Activated naive CD8-positive, alpha-beta T cell treated with anti-CD3 and anti-CD28 coated beads for 36 hours (primary cell): ENCODE measurements around the gene SGCA. TPM values are rescaled to one million over a fixed set of nuclear protein-coding genes. Genes with fewer than 3 reads are reported as not detected.
A peak's percentile ranks its signal among the peaks of the same experiment; 100 is the strongest.

Experiments
- DNase-seq: peaks from one replicate; pipeline ENCODE4 v3.0.0; 2021
- H3K27ac Mint-ChIP-seq: one replicate; pipeline ENCODE4 v1.8.0; 2022; ENCODE audit warnings: mild to moderate bottlenecking, moderate library complexity, mixed read lengths
- H3K27me3 Mint-ChIP-seq: one replicate; pipeline ENCODE4 v1.8.0; 2022; ENCODE audit warnings: mild to moderate bottlenecking, mixed read lengths
- H3K36me3 Mint-ChIP-seq: one replicate; pipeline ENCODE4 v1.8.0; 2021; ENCODE audit warnings: mild to moderate bottlenecking, mixed read lengths
- H3K4me1 Mint-ChIP-seq: one replicate; pipeline ENCODE4 v1.8.0; 2021; ENCODE audit warnings: mixed read lengths
- H3K4me3 Mint-ChIP-seq: one replicate; pipeline ENCODE4 v1.8.0; 2022; ENCODE audit warnings: mild to moderate bottlenecking, moderate library complexity, mixed read lengths
- H3K9me3 Mint-ChIP-seq: one replicate; pipeline ENCODE4 v1.8.0; 2022; ENCODE audit warnings: mixed read lengths
- total RNA-seq, 2 experiments: library from RNA; stranded (reverse); gene quantifications; one replicate each; pipeline ENCODE4 v1.2.3, GENCODE V29; 2021

Gene SGCA
- total RNA-seq, 2 experiments from 2014 or later, result 0.38 TPM; not detected in 1

DNA sequence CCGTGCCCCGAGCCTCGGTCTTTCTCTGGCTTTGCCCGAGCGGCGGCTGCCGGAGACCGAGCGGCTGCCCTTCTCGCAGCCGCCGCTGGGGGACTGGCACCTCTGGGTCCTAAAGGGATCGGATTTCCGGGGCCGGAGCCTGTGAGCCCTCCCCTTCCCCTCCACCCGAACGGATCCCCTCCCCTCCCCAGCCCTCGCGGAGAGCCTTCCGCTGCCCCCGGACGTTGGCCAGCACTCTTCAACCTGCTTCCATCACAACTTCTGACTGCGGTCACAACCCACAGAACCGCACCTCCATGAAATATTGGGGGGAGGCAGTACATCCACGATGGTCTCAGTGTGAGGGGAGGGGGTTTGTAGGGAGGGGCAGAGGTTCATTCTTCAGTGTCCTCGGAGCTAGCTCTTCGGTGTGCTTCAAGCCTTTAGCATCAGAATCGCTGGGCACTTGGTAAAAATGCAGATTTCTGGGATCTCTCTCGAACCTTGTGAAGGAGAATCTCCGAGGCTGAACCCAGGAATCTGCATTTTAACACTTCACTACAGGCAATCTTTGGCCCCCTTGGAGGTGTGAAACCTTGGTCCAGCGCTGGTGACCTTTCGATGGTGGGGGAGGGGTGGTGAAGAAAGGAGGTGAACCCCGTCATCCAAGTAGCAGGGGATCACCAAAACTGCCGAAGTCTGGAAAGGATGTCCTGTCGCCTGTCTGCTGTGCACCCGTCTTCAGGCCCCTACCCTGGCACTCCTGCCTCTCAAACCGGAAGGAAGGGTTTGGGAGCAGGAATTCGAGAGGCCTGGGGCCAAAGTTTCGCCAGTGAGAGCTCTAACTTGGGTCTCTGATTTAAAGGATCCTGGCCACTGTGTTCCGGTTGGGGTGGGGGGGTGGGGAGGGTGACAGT is 14.5 kb upstream of the SGCA start:
- Mint-ChIP-seq H3K27me3 (no peaks in the 10 kb centered on the region), H3K4me3 (peak overlapping the region; percentile 87), H3K36me3 (peaks cover 11% of the 10 kb centered on the region), H3K27ac (peak overlapping the region; percentile 95), H3K9me3 (no peaks in the 10 kb centered on the region), H3K4me1 (peaks cover 42% of the 10 kb centered on the region)
- DNase-seq, result peak; percentile 91

DNA sequence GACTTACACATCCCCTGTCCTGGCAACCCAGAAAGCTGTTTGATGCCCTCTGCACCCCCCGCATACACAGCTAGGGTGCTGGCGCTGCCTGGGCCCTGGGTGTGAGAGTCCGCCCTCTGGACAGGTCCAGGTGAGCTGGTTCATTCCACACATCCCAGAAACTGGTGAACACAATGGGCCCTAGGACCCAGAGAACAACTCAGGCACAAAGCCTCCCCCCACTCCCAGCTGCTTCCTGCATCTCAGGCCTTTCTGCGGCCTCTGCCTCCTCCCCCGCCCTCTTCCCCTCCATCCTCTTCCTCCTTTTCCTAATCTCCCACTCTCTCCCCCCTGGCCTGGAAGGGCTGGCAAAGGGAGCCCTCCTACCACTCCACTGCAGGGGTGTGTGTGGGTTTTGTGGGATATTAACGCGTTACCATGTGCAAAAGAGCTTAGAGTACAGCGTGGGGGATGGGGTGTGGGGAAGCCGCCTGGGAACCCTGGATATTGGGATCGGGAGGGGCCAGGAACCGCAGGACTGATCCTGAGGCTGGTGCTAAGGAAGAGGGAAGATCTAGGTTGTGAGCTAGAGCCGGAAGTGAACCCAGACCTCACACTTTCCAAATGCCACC is 13.8 kb upstream of the SGCA start:
- Mint-ChIP-seq H3K4me1 (peaks cover 35% of the 10 kb centered on the region), H3K27ac (peak overlapping the region; percentile 95), H3K36me3 (peaks cover 10% of the 10 kb centered on the region), H3K9me3 (no peaks in the 10 kb centered on the region), H3K4me3 (peak overlapping the region; percentile 87), H3K27me3 (no peaks in the 10 kb centered on the region)
- peak; percentile 58 for DNase-seq

DNA sequence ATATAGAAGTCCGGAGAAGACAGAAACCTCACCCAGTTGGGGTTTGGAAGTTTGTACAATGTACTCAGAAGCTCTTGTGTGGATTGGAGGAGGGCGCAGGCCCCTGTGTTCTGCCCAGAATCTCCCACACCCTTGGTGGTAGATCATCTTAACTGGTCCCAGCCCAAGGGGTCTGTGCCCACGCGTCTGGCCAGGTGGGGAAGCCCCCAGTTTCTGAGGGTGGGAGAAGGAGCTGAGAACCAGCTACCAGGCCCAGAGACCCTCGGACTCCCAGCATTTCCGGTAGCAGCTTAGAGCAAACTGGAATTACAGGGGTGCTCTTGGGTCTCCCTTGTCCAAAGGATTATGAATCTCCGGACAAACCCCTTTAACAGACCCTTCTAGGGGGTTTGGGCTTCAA is 13.1 kb upstream of the SGCA start:
- Mint-ChIP-seq H3K27ac (peak overlapping the region; percentile 95), H3K4me1 (peaks cover 33% of the 10 kb centered on the region), H3K27me3 (no peaks in the 10 kb centered on the region), H3K4me3 (no peak overlapping the region), H3K9me3 (no peaks in the 10 kb centered on the region), H3K36me3 (peaks cover 3% of the 10 kb centered on the region)
- DNase-seq, result no peak

DNA sequence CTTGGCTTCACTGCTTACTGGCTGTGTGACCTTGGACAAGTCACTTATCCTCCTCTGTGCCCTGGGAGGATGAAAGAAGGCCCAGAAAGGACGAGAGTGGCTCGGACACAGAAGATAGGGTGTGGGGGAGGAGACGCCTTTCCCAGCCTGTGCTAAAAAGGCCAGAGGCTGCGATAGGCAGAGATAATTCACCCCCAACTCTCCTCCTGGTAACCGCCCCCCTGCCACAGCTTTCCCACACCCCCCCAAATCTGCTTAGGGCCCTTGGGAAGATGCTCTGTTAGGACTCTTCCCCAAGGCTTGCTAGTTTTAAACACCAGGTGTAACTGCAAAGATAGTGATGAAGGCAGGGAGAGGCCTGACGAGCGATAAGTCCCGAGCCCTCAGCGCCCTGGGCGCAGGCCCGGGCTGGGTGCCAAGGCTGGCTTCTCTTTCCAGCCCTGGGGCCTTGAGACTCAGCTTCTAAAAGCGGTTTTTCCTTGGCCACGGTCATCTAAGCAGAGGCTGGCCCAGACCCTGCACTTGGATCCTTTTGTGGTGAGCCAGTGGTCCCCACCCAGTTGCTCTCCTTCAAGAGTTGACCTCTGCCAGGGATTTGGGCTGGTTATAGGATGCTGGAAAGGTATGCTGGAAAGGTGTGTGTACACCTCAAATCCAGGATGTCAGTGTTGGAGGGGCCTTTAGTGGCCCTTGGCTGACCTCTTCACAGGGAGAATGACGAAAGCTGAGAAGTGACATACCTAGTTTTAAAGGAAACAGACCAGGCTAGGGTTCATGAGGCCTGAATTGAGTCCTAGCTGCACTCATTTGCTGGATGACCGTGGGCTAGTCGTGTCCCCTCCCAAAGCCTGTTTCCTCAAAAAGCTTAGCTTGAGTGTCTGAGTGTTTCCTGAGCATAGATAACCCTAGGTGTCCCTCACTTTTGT is 11.9 kb upstream of the SGCA start:
- no peak for DNase-seq
- no peaks in the 10 kb centered on the region for H3K9me3 Mint-ChIP-seq
- no peak overlapping the region for H3K4me3 Mint-ChIP-seq
- H3K27ac Mint-ChIP-seq, result peak overlapping the region; percentile 58
- peaks cover 41% of the 10 kb centered on the region for H3K4me1 Mint-ChIP-seq
- H3K36me3 Mint-ChIP-seq, result no peaks in the 10 kb centered on the region
- H3K27me3 Mint-ChIP-seq, result no peaks in the 10 kb centered on the region

DNA sequence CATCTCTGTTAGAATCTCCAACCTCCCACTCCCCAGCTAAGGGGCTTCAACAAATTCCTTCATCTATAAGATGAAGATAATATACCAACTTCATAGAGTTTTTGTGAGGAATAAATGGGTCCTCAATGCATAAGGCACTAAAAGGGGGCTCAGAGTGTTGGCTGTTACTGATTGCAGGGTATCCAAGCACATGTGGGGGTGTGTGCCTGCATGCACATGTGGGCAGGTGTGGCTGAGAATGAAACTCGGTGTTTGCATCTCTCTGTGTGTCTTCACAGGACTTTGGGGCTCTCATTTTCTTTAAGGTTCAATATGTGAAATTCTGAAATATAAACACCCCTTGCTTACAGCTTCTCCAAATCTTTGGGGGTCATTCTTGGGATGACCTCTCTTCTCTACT is 11.2 kb upstream of the SGCA start:
- Mint-ChIP-seq H3K4me3 (no peak overlapping the region), H3K27me3 (no peaks in the 10 kb centered on the region), H3K36me3 (no peaks in the 10 kb centered on the region), H3K9me3 (no peaks in the 10 kb centered on the region), H3K27ac (peak overlapping the region; percentile 12), H3K4me1 (peaks cover 41% of the 10 kb centered on the region)
- DNase-seq, result no peak

DNA sequence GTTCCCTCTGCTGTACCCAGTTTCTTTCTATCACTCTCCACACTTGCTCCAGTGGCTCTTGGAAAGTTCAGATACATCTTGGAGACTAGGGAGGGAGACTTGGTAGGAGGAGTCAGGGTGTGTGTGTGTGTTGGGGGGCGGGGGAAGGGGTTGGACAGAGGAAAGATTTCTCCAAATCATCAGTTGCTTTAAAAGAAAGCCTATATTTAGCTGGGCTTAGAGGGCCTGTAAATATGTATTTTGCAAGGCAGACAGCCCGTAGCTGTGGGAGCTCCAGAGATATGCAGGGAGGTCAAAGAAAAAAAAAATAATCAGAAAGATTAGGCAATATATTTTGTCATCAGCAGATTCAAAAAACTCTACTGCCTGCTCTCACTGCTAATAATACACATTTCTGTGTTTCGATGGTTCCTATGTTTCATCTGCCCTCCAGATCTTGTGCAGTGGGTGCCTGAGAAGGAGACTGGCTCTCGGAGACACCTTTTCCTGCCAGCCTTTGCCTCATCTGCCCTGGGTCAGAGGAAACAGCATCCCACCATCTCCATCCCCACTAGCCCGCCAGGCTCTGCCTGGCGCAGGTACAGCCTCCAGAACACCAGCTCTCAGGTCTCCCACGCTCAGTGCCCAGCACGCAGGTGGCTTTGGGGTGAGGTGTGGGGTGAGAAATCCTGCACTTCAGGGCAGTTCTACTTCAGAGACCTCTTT is 10.5 kb upstream of the SGCA start:
- no peak overlapping the region for H3K4me3 Mint-ChIP-seq
- peaks cover 41% of the 10 kb centered on the region for H3K4me1 Mint-ChIP-seq
- no peak overlapping the region for H3K27ac Mint-ChIP-seq
- H3K36me3 Mint-ChIP-seq, result no peaks in the 10 kb centered on the region
- no peaks in the 10 kb centered on the region for H3K9me3 Mint-ChIP-seq
- no peaks in the 10 kb centered on the region for H3K27me3 Mint-ChIP-seq
- no peak for DNase-seq

DNA sequence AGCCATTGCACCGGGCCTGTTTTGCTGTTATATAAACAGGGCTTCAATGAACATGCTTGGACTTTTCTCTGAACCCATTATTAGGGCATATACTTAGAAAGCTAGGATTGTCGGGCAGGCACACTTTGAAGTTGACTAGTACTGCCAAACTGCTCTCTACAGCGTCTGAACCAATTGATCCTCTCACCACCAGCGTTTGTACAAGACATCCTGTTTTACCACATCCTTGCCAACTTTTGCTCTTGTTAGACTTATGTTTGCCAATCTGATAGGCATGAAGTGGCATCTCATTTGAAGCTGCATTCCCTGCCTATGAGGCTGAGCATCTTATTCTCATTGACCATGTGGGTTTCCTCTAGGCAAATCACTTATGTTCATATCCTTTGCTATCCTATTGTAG is 7.9 kb upstream of the SGCA start:
- peaks cover 3% of the 10 kb centered on the region for H3K36me3 Mint-ChIP-seq
- no peaks in the 10 kb centered on the region for H3K27me3 Mint-ChIP-seq
- peaks cover 48% of the 10 kb centered on the region for H3K4me1 Mint-ChIP-seq
- H3K9me3 Mint-ChIP-seq, result peaks cover 4% of the 10 kb centered on the region
- DNase-seq, result no peak
- H3K4me3 Mint-ChIP-seq, result no peak overlapping the region
- no peak overlapping the region for H3K27ac Mint-ChIP-seq

DNA sequence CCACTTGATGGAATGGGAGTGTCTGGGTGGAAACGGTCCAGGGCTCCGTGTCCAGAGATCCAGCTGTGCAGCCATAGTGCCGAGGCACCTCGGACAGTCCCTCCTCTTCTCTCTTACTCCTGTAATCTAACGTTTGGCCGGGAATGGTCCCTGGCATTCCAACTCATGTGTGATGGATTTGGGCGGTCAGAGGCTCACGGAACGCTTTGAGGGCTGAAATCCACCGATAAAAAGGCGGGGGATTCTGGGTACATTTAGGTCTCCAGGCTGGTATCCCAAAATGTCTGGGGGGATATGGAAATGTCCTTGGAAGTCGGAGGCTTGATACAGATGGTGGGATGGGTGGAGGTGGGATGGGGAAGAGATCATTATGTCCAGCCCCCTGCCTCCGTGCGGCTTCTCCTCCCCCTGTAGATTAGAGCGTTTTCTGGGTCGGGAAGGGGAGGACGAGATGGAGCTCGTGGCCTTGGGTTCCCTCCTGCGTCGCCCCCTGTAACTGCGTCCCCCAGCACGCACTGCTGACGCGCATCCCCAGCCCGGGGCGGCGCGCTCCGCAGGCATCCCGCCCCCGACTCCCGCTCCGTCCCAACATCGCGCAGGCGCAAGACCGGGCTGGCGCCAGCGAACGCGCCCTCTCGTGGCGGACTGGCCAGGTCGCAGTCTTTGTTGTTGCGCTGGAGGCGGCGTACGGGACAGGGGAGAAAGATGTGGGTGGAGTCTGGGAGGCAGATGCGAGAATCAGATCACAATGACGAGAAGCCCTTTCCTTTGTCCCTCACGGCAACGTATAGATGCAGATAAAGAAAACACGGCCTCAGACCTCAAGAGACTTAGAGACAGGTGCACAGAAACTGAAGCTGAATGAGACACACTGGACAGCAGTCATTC is 4.5 kb upstream of the SGCA start:
- H3K36me3 Mint-ChIP-seq, result peaks cover 3% of the 10 kb centered on the region
- peak overlapping the region; percentile 96 for H3K27ac Mint-ChIP-seq
- H3K4me3 Mint-ChIP-seq, result peak overlapping the region; percentile 83
- peak; percentile 99 for DNase-seq
- peaks cover 43% of the 10 kb centered on the region for H3K4me1 Mint-ChIP-seq
- H3K9me3 Mint-ChIP-seq, result peaks cover 4% of the 10 kb centered on the region
- H3K27me3 Mint-ChIP-seq, result no peaks in the 10 kb centered on the region

DNA sequence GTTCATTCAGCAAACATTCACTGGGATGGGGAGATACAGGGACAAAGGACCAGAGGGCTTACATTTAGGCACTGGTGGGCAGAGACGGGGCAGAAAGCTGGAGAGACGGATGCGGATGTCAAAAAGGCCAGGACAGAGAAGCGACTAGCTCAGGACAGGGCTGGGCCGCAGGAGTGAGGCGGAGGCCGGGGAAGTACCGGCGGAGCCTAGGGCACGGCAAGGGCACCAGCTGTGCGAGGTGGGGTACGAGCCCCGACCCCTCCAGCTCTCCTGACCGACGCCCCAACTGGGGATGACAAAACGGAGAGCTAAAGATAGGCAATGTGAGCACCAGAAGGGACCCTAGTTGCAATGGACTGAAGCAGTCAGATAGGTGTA is 3.9 kb upstream of the SGCA start:
- H3K36me3 Mint-ChIP-seq, result peaks cover 3% of the 10 kb centered on the region
- no peak for DNase-seq
- peak overlapping the region; percentile 96 for H3K27ac Mint-ChIP-seq
- peaks cover 4% of the 10 kb centered on the region for H3K9me3 Mint-ChIP-seq
- H3K27me3 Mint-ChIP-seq, result no peaks in the 10 kb centered on the region
- H3K4me1 Mint-ChIP-seq, result peaks cover 43% of the 10 kb centered on the region
- H3K4me3 Mint-ChIP-seq, result peak overlapping the region; percentile 83

DNA sequence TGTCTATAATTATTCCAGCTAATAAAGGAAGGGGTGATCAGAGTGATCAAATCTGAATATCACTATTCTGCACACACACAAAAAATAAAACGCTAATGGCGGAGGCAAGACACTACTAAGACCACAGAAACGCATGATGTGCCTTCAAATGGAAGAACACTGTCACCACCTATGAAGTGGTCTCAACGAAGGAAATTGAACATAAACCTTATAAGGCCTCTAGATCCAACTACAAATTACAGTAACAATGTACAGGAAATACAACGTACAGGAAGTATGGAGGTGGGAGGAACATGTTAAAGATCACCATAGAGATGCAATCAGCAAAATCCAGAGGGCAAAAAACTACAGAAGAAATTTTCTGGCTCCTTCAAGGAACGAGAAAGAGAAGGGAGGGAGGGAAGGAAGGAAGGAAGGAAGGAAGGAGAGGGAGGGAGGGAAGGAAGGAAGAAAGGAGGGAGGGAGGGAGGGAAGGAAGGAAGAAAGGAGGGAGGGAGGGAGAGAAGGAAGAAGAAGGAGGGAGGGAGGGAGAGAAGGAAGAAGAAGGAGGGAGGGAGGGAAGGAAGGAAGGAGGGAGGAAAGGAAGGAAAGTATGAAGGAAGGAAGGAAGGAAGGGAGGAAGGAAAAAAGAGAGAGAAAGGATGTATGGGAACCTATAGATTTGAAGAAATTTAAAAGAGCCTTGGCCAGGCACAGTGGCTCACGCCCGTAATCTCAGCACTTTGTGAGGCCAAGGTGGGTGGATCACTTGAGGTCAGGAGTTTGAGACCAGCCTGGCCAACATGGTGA is 3.1 kb upstream of the SGCA start:
- Mint-ChIP-seq H3K27ac (peak overlapping the region; percentile 96), H3K4me1 (peaks cover 40% of the 10 kb centered on the region), H3K9me3 (peaks cover 4% of the 10 kb centered on the region), H3K4me3 (peak overlapping the region; percentile 25), H3K36me3 (peaks cover 3% of the 10 kb centered on the region), H3K27me3 (no peaks in the 10 kb centered on the region)
- DNase-seq, result no peak

DNA sequence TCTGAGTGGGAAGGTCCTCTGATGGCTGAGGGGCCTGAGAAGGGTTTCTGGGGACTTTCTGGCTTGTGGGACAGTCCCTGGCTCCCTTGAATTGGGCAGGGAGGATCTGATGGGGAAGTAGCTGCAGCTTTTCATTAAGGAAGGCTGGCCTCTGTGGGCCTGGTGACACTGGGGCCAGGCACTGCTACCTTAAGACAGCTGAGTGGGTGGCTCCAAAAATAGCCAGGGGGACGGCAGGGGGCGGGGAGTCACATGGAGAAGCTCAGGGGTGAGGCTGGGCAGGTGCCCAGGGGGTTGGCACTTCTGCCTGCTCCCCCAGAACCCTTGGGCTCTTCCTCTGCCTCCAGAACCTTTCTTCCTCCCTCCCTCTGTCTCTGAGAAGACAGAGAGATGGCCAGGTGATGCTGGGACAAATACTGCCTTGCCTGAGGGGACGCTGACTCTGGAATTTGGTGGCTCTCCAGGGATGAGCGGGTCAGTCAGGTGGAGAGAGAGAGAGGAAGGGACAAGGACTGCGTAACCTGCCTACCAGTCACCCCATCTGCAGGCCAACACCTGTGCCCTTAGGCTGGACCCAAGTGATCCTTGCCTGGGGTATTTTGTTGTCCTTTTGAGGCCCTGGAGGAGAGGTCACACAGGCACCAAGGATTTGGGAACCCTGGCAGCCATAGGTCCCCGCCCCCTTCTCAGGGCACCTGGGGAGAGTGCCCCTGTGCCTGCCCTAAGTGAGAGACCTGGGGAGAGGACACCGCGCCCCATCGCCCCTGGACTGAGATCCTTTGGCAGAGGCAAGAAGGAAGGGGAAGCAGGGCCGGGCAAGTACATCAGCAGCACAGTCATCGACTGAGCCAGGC is 1.7 kb upstream of the SGCA start:
- H3K27me3 Mint-ChIP-seq, result no peaks in the 10 kb centered on the region
- no peak overlapping the region for H3K4me3 Mint-ChIP-seq
- peaks cover 4% of the 10 kb centered on the region for H3K9me3 Mint-ChIP-seq
- H3K27ac Mint-ChIP-seq, result peak overlapping the region; percentile 55
- peaks cover 39% of the 10 kb centered on the region for H3K4me1 Mint-ChIP-seq
- DNase-seq, result peak; percentile 40
- H3K36me3 Mint-ChIP-seq, result peaks cover 3% of the 10 kb centered on the region

DNA sequence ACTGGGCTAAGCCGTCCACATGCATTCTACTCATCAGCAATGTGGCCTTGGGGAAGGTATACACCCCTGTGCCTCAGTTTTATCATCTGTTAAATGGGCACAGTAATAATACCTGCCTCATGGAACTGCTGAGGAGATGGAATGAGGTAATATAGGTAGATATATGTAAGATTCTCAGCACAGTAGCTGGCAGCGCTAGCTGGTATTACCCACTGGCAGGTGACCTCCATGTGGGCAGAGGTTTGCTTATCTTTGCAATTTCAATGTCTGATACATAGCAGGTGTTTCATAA is 1.2 kb upstream of the SGCA start:
- no peak for DNase-seq
- peaks cover 3% of the 10 kb centered on the region for H3K36me3 Mint-ChIP-seq
- peaks cover 4% of the 10 kb centered on the region for H3K9me3 Mint-ChIP-seq
- peaks cover 43% of the 10 kb centered on the region for H3K4me1 Mint-ChIP-seq
- H3K4me3 Mint-ChIP-seq, result no peak overlapping the region
- H3K27me3 Mint-ChIP-seq, result no peaks in the 10 kb centered on the region
- H3K27ac Mint-ChIP-seq, result no peak overlapping the region

DNA sequence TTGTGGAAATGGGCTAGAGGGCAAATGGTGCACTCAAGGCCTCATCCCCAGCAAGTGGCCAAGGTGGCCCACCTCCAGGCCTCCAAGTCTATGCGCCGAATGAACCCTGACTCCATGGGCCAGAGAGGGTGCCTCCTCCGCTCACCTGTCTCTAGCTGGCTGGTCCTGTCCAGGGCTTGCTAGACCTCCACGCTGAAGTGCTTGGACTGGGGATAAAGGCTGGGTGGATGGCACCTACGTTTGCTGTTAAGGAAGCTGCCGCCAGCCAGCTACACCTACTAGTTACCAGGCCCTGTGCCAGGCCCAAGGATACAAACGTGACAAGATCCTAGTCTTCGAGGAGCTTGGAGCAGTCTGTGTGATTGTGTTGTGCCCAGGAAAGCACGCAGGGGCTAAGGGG is 739 bp upstream of the SGCA start:
- H3K36me3 Mint-ChIP-seq, result peaks cover 3% of the 10 kb centered on the region
- DNase-seq, result no peak
- H3K4me1 Mint-ChIP-seq, result peaks cover 43% of the 10 kb centered on the region
- H3K27ac Mint-ChIP-seq, result peak overlapping the region; percentile 9
- no peak overlapping the region for H3K4me3 Mint-ChIP-seq
- peaks cover 4% of the 10 kb centered on the region for H3K9me3 Mint-ChIP-seq
- H3K27me3 Mint-ChIP-seq, result no peaks in the 10 kb centered on the region
